HEK293T (cell line): ENCODE results near the gene PHF14.

ENCODE experiments used
- CTCF ChIA-PET: fragments of 350-600 bp; formaldehyde crosslinking; extraction: SDS; loops from one replicate; lab custom pipeline; 2021; ENCODE audit warnings: antibody characterized with exemption, inconsistent platforms; lab: Yijun Ruan, JAX
- POLR2A ChIA-PET: fragments of 350-600 bp; formaldehyde crosslinking; extraction: SDS; loops from one replicate; lab custom pipeline; 2020; ENCODE audit warnings: antibody characterized with exemption, inconsistent platforms; lab: Yijun Ruan, JAX
- DNase-seq: peaks from one replicate; pipeline ENCODE4 v3.0.0; 2012; ENCODE audit warnings: mixed read lengths; ENCODE audit errors: extremely low spot score
- ARNT ChIP-seq: fragments of 450-650 bp; IDR thresholded peaks from 2 replicates; pipeline ENCODE4 v1.6.1; 2017; ENCODE audit warnings: mild to moderate bottlenecking
- BHLHE40 ChIP-seq: fragments of 450-650 bp; IDR thresholded peaks from 2 replicates; pipeline ENCODE4 v1.6.1; 2016; ENCODE audit warnings: mild to moderate bottlenecking, moderate library complexity, borderline replicate concordance
- CTBP1 ChIP-seq: fragments of 450-650 bp; IDR thresholded peaks from 2 replicates; pipeline ENCODE4 v1.6.1; 2016; ENCODE audit warnings: borderline replicate concordance
- ELF4 ChIP-seq: fragments of 450-650 bp; IDR thresholded peaks from 2 replicates; pipeline ENCODE4 v1.6.1; 2017; ENCODE audit warnings: antibody characterized with exemption
- FOXA1 ChIP-seq: fragments of 450-650 bp; IDR thresholded peaks from 2 replicates; pipeline ENCODE4 v1.6.1; 2016; ENCODE audit warnings: mild to moderate bottlenecking
- FOXK2 ChIP-seq: fragments of 450-650 bp; IDR thresholded peaks from 2 replicates; pipeline ENCODE4 v1.6.1; 2016; ENCODE audit warnings: mild to moderate bottlenecking
- FOXM1 ChIP-seq: fragments of 450-650 bp; IDR thresholded peaks from 2 replicates; pipeline ENCODE4 v1.6.1; 2017; ENCODE audit warnings: mild to moderate bottlenecking, borderline replicate concordance
- HDGF ChIP-seq: fragments of 450-650 bp; IDR thresholded peaks from 2 replicates; pipeline ENCODE4 v1.6.1; 2017; ENCODE audit warnings: antibody characterized with exemption, borderline replicate concordance
- L3MBTL2 ChIP-seq: fragments of 450-650 bp; conservative IDR thresholded peaks from 2 replicates; pipeline ENCODE4 v1.6.1; 2016; ENCODE audit warnings: mild to moderate bottlenecking
- LEF1 ChIP-seq: fragments of 450-650 bp; IDR thresholded peaks from 2 replicates; pipeline ENCODE4 v1.6.1; 2017; ENCODE audit warnings: mild to moderate bottlenecking, borderline replicate concordance
- NFRKB ChIP-seq: fragments of 450-650 bp; IDR thresholded peaks from 2 replicates; pipeline ENCODE4 v1.6.1; 2016; ENCODE audit warnings: mild to moderate bottlenecking, moderate library complexity
- SP1 ChIP-seq: fragments of 450-650 bp; IDR thresholded peaks from 2 replicates; pipeline ENCODE4 v1.6.1; 2017
- SUZ12 ChIP-seq: fragments of 450-650 bp; IDR thresholded peaks from 2 replicates; pipeline ENCODE4 v1.6.1; 2016; ENCODE audit warnings: mild to moderate bottlenecking
- TARDBP ChIP-seq: fragments of 450-650 bp; IDR thresholded peaks from 2 replicates; pipeline ENCODE4 v1.6.1; 2016
- ZNF384 ChIP-seq: fragments of 450-650 bp; IDR thresholded peaks from 2 replicates; pipeline ENCODE4 v1.6.1; 2016
- TF ChIP-seq, protein P1 (sequence below): fragments of 450-650 bp; IDR thresholded peaks from 2 replicates; pipeline ENCODE4 v1.6.1; 2016

The PHF14 gene

GRCh38 chr7:11163220-11163619 is 189.5 kb downstream of the PHF14 start:
- DNase-seq: no peak
- ChIA-PET POLR2A (no interaction called here), CTCF (no interaction called here)
- TF ChIP-seq BHLHE40 (no peak), ARNT (no peak), L3MBTL2 (no peak), LEF1 (no peak)

DNA sequence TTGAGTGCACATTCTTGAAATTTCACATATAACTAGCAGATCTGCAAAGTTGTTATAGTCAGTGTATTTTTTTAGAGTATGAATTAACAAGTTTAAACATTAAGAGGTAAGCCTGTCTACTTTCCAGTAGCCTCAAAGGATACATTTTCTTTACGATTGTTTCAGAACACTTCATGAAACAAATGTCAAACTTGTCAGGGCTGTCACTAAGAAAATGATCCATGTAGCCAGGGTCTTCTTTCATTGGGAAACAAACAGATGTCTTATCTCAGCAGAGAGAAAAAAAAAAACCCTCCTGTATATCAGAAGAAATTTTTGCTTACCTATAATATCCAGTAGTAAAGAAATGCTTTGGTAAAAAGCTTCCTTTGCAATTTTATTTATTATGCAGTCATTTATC is 192.4 kb downstream of the PHF14 start:
- DNase-seq: no peak
- POLR2A ChIA-PET: no interaction called here
- TF ChIP-seq CTBP1: no peak
- TF ChIP-seq BHLHE40: no peak
- no peak for TF ChIP-seq ARNT
- TF ChIP-seq FOXA1: no peak
- TF ChIP-seq FOXM1: no peak
- no peak for TF ChIP-seq TARDBP
- no peak for TF ChIP-seq HDGF
- no peak for TF ChIP-seq L3MBTL2
- TF ChIP-seq FOXK2: no peak
- no peak for TF ChIP-seq LEF1
- TF ChIP-seq ZNF384: no peak
- no peak for TF ChIP-seq SUZ12
- no peak for TF ChIP-seq SP1
- CTCF ChIA-PET: no interaction called here

GRCh38 chr7:11168650-11169170 is 195.0 kb downstream of the PHF14 start:
- TF ChIP-seq HDGF (no peak), LEF1 (no peak), TARDBP (no peak), L3MBTL2 (no peak), ZNF384 (no peak), ELF4 (no peak)
- TF ChIP-seq, protein P1, sequence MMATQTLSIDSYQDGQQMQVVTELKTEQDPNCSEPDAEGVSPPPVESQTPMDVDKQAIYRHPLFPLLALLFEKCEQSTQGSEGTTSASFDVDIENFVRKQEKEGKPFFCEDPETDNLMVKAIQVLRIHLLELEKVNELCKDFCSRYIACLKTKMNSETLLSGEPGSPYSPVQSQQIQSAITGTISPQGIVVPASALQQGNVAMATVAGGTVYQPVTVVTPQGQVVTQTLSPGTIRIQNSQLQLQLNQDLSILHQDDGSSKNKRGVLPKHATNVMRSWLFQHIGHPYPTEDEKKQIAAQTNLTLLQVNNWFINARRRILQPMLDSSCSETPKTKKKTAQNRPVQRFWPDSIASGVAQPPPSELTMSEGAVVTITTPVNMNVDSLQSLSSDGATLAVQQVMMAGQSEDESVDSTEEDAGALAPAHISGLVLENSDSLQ: no peak
- CTCF ChIA-PET: no interaction called here
- DNase-seq: no peak
- POLR2A ChIA-PET: no interaction called here

DNA sequence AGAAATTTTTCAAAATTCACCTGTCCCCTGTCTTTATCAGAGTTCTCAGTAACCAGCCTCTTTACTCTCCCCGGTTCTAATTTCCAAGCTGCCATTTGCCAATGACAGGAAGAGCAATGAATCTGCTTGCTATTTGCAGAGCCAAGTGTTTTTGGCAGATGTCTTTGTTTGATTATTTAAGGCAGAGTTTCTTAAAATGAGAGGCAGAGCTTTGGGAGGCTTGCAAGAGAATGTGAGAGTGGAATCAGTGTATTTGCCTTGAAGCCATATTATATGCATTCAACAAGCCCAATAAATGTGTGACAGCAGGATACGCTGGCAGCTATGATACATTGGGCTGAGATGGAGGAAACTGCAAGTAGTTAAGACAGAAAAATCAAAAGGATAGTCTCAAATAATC is 196.5 kb downstream of the PHF14 start:
- TF ChIP-seq BHLHE40: no peak
- no peak for TF ChIP-seq SUZ12
- TF ChIP-seq, protein P1: peak; percentile 21
- ChIA-PET CTCF (no interaction called here), POLR2A (no interaction called here)
- DNase-seq: no peak

GRCh38 chr7:11170863-11171568 is 197.3 kb downstream of the PHF14 start:
- POLR2A ChIA-PET: no interaction called here
- CTCF ChIA-PET: no interaction called here
- no peak for DNase-seq
- TF ChIP-seq FOXK2 (no peak), ZNF384 (no peak), SP1 (no peak), ARNT (no peak), ELF4 (no peak), NFRKB (no peak), LEF1 (no peak)

DNA sequence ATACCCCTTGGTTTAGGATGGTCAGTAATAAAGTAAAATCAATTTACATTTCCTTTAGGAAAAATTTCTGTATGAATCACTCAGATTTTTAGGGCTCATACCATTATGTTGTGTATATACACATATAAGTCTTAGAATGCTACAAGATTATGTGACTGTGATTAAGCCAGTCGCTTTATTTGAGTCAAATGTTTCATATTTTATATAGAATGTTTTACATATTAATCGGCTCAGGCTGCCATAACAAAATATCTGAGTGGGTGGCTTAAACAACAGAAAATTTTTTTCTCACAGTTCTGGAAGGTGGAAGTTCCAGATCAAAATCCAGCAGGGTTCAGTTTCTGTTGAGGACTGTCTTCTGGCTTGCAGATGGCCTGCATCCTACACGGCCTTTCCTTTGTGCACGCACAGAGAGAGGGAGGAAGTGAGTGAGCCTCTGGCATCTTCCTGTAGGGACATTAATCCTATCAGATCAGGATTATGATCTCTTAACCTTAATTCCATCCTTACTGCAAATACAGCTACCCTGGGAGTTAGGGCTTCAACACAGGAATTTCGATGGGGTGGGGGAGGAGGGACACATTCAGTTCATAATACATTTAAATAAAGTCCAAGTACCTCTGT is 198.0 kb downstream of the PHF14 start:
- no peak for DNase-seq
- TF ChIP-seq SP1: no peak
- TF ChIP-seq LEF1: no peak
- no peak for TF ChIP-seq CTBP1
- no peak for TF ChIP-seq FOXK2
- POLR2A ChIA-PET: no interaction called here
- CTCF ChIA-PET: no interaction called here

DNA sequence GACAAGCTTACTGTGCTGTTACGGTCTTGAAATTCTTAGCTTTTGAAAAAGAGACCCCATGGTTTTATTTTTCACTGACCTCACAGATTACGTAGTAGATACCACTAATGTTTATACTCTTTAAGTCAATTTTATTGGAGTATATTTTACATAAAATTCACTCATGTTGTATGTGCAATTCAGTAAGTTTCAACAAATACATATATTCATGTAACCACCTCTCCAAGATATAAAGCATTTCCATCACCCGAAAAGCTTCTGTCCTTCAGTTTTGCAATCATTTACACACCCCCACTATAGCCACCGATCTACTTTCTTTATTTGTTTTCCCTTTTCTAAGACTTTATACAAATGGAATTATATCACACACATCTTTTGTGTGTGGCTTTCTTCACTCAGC is 199.2 kb downstream of the PHF14 start:
- CTCF ChIA-PET: no interaction called here
- DNase-seq: no peak
- TF ChIP-seq TARDBP (no peak), SP1 (no peak), FOXA1 (no peak), SUZ12 (no peak), CTBP1 (no peak), ZNF384 (no peak), FOXK2 (no peak), ELF4 (no peak), L3MBTL2 (no peak), BHLHE40 (no peak), NFRKB (no peak), ARNT (no peak), LEF1 (no peak), HDGF (no peak)
- TF ChIP-seq, protein P1: no peak
- POLR2A ChIA-PET: no interaction called here
